ENCODE data around the gene PLD1. TPM values are rescaled to one million over a fixed set of nuclear protein-coding genes. Genes with fewer than 3 reads are reported as not detected.

PLD1 gene
- total and polyA plus RNA-seq, 11 donors = 12.3 to 106 (median 61.0) TPM

- DNase-seq (no peak), ATAC-seq (no peak)
- 86 to 92% (median 90%) methylated on average over 3 of the region's 3 CpGs for WGBS, 4 donors
- Histone ChIP-seq H3K4me1 (peaks cover 0 to 77% (median 49%) of the 10 kb centered on the region in 12 donors), H3K27me3 (no peaks in the 10 kb centered on the region), H3K9me3 (no peaks in the 10 kb centered on the region), H3K4me3 (no peak overlapping the region), H3K36me3 (peaks cover 0 to 6% (median 0%) of the 10 kb centered on the region in 9 donors), H3K27ac (no peak overlapping the region)
- TF ChIP-seq POLR2A (IDR thresholded peaks at IDR 0.05) = no peak
- TF ChIP-seq, protein P1, sequence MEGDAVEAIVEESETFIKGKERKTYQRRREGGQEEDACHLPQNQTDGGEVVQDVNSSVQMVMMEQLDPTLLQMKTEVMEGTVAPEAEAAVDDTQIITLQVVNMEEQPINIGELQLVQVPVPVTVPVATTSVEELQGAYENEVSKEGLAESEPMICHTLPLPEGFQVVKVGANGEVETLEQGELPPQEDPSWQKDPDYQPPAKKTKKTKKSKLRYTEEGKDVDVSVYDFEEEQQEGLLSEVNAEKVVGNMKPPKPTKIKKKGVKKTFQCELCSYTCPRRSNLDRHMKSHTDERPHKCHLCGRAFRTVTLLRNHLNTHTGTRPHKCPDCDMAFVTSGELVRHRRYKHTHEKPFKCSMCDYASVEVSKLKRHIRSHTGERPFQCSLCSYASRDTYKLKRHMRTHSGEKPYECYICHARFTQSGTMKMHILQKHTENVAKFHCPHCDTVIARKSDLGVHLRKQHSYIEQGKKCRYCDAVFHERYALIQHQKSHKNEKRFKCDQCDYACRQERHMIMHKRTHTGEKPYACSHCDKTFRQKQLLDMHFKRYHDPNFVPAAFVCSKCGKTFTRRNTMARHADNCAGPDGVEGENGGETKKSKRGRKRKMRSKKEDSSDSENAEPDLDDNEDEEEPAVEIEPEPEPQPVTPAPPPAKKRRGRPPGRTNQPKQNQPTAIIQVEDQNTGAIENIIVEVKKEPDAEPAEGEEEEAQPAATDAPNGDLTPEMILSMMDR (IDR thresholded peaks at IDR 0.05) = no peak
- intact Hi-C loops (cut with DNase I) = no loop called here
Measured at GRCh38 chr3:171758109-171758508, 52.2 kb downstream of the PLD1 start.

DNA sequence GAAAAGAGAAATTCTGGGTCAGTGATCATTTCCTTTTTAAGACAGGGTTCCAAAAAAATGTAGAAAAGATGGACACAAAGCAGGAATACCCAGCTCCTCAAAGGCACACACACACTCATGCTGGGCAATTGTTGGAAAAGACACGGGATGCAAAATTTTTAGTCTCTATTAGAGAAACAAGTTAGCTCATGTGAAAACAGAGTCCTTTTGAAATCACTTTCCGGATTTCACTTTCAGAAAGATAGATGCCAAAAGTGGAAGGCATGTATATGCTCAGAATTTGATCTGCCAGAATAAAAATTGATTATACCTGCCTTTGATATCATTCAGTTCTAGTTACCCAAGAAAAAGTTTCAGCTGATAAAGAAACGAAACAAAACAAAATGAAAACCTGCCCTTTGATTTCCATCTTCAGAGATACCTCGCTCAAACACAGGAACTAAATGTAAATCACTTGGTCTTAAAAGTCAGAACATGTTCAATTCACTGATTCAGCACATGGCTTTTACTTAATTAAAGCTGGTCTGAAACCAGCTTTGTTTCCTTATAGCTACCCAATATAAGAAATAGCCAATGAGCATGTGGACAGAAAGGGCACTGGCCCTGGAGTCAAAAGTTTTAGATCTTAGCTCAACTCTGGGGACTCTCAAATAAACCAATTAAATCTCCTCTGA lies 52.8 kb downstream of the PLD1 start:
- no peak for ATAC-seq
- H3K4me3 ChIP-seq = no peak overlapping the region
- 52 to 68% (median 59%) methylated on average over 4 of the region's 4 CpGs for WGBS, 4 donors
- peak overlapping the region in 3 of 12 donors; percentile 21 to 33 (median 22) for H3K27ac ChIP-seq
- H3K27me3 ChIP-seq = no peaks in the 10 kb centered on the region
- H3K9me3 ChIP-seq = no peaks in the 10 kb centered on the region
- DNase-seq = no peak
- peaks cover 0 to 77% (median 52%) of the 10 kb centered on the region in 12 donors for H3K4me1 ChIP-seq
- intact Hi-C loops (cut with DNase I) = no loop called here
- H3K36me3 ChIP-seq = peaks cover 0 to 3% (median 0%) of the 10 kb centered on the region in 9 donors
- no peak for TF ChIP-seq POLR2A (IDR thresholded peaks at IDR 0.05)
- TF ChIP-seq, protein P1 (IDR thresholded peaks at IDR 0.05) = no peak

GRCh38 chr3:171755656-171756055 lies 54.6 kb downstream of the PLD1 start:
- ATAC-seq = no peak
- Histone ChIP-seq H3K9me3 (no peaks in the 10 kb centered on the region), H3K27me3 (no peaks in the 10 kb centered on the region), H3K36me3 (no peaks in the 10 kb centered on the region), H3K4me3 (no peak overlapping the region), H3K27ac (no peak overlapping the region), H3K4me1 (peaks cover 0 to 71% (median 52%) of the 10 kb centered on the region in 12 donors)
- WGBS, 4 donors = 90 to 100% (median 94%) methylated on average over 1 of the region's 1 CpG
- intact Hi-C loops (cut with DNase I) = no loop called here
- no peak for TF ChIP-seq POLR2A (IDR thresholded peaks at IDR 0.05)
- TF ChIP-seq, protein P1 (IDR thresholded peaks at IDR 0.05) = no peak
- DNase-seq = no peak

DNA sequence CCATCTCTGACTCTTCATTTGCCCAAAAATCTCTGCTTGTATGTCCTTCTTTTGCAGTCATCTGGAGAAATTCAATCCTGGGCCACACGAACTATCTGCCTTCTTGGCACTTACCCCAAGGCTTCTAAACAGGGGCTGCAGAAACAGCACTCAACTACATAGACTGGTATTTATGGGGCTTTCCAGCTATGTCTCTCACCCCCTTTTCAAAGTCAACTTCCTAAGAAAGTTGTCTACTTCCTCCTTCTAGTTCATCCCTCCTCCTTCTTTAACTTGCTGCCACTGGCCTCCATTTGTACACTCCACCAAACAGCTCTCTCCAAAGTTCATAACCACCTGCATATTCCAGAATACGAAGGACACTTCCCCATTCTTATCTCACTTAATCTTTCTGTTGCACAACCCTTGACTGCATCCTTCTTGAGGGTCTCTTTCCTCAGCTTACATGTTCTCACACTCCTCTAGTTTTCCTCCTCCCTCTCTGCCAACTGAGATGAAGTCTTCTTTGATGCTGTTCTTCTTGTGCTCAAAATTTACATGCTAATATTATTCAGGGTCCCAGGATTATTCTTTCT lies 55.2 kb downstream of the PLD1 start:
- Histone ChIP-seq H3K4me3 (no peak overlapping the region), H3K4me1 (peaks cover 0 to 70% (median 48%) of the 10 kb centered on the region in 12 donors), H3K36me3 (no peaks in the 10 kb centered on the region), H3K9me3 (no peaks in the 10 kb centered on the region), H3K27me3 (no peaks in the 10 kb centered on the region), H3K27ac (no peak overlapping the region)
- intact Hi-C loops (cut with DNase I) = no loop called here
- DNase-seq (no peak), ATAC-seq (no peak)
- TF ChIP-seq, protein P1 (IDR thresholded peaks at IDR 0.05) = no peak
- no peak for TF ChIP-seq POLR2A (IDR thresholded peaks at IDR 0.05)
- WGBS, 4 donors = 57 to 70% (median 63%) methylated on average over 2 of the region's 2 CpGs

Data from heart left ventricle (tissue), 16 donors.